PC-3 (cell line): Measurements from ENCODE around the gene WAC. TPM values are rescaled to one million over a fixed set of nuclear protein-coding genes. Genes with fewer than 3 reads are reported as not detected.

Source experiments
- ATAC-seq: fragments of 200-7000 bp; cut with Tn5 transposase; 2 replicates; pipeline ENCODE4 v1.9.1; 2020; ENCODE audit warnings: mild to moderate bottlenecking, moderate library complexity
- BruUV-seq: library from RNA; stranded (reverse); fragments of 400-500 nt; replicated peaks from 2 replicates; lab custom pipeline; 2021; lab: Mats Ljungman, UMichigan
- CTCF ChIA-PET: fragments of 300-600 bp; sonication (Branson Sonifier 250); formaldehyde crosslinking; loops from one replicate; lab custom pipeline; 2022; ENCODE audit warnings: antibody characterized with exemption; lab: Charles Lee
- POLR2A ChIA-PET: fragments of 300-600 bp; sonication (Branson Sonifier 250); formaldehyde crosslinking; loops from one replicate; lab custom pipeline; 2022; ENCODE audit warnings: antibody characterized with exemption; ENCODE audit not compliant: unreplicated experiment; lab: Charles Lee
- DNase-seq: peaks from one replicate; pipeline ENCODE4 v3.0.0-alpha.2; 2015
- H2AFZ ChIP-seq: fragments of 300-600 bp; sonication (generic); 2 replicates; pipeline ENCODE4 v1.6.0; 2016; ENCODE audit warnings: antibody characterized with exemption, low read length
- H3F3A ChIP-seq: fragments of 300-600 bp; sonication (generic); one replicate; pipeline ENCODE4 v1.6.0; 2017; ENCODE audit warnings: antibody characterized with exemption, low read length, control low read depth, mild to moderate bottlenecking; ENCODE audit not compliant: unreplicated experiment
- H3K27ac ChIP-seq: fragments of 300-600 bp; sonication (generic); 2 replicates; pipeline ENCODE4 v1.5.1; 2016; ENCODE audit warnings: mild to moderate bottlenecking, low read length
- H3K27me3 ChIP-seq: fragments of 300-600 bp; sonication (generic); 2 replicates; pipeline ENCODE4 v1.6.1; 2016; ENCODE audit warnings: low read length, mixed read lengths
- H3K36me3 ChIP-seq: fragments of 300-600 bp; sonication (generic); 2 replicates; pipeline ENCODE4 v1.6.1; 2016; ENCODE audit warnings: low read depth, mixed run types, low read length, mixed read lengths
- H3K4me1 ChIP-seq: fragments of 300-600 bp; sonication (generic); 2 replicates; pipeline ENCODE4 v1.5.1; 2016; ENCODE audit warnings: low read length; ENCODE audit not compliant: insufficient read depth
- H3K4me2 ChIP-seq: fragments of 300-600 bp; sonication (generic); 2 replicates; pipeline ENCODE4 v1.6.0; 2016; ENCODE audit warnings: low read length
- H3K4me3 ChIP-seq: fragments of 300-600 bp; sonication (generic); 2 replicates; pipeline ENCODE4 v1.5.1; 2016; ENCODE audit warnings: mild to moderate bottlenecking, low read length, mixed read lengths
- H3K79me2 ChIP-seq: fragments of 300-600 bp; sonication (generic); 2 replicates; pipeline ENCODE4 v1.6.1; 2017; ENCODE audit warnings: low read length, mixed read lengths
- H3K9ac ChIP-seq: fragments of 300-600 bp; sonication (generic); 2 replicates; pipeline ENCODE4 v1.6.0; 2016; ENCODE audit warnings: mild to moderate bottlenecking, low read length
- H3K9me2 ChIP-seq: fragments of 300-600 bp; sonication (generic); replicated peaks from 2 replicates; pipeline ENCODE4 v1.6.1; 2016; ENCODE audit warnings: mixed run types, low read length, mixed read lengths
- H3K9me3 ChIP-seq: fragments of 300-600 bp; sonication (generic); 2 replicates; pipeline ENCODE4 v1.6.1; 2016; ENCODE audit warnings: low read length, mixed read lengths
- H4K20me1 ChIP-seq: fragments of 300-600 bp; sonication (generic); 2 replicates; pipeline ENCODE4 v1.6.1; 2016; ENCODE audit warnings: low read length, mixed read lengths
- EZH2 ChIP-seq: fragments of 300-600 bp; sonication (generic); IDR thresholded peaks from one replicate; pipeline ENCODE4 v1.6.1; 2017; ENCODE audit warnings: antibody characterized with exemption, mild to moderate bottlenecking, low read length; ENCODE audit not compliant: unreplicated experiment
- EZH2phosphoT487 ChIP-seq: fragments of 300-600 bp; sonication (generic); IDR thresholded peaks from 2 replicates; pipeline ENCODE4 v1.6.1; 2018; ENCODE audit warnings: mild to moderate bottlenecking, antibody characterized with exemption, low read length, borderline replicate concordance
- intact Hi-C: fragments of 100-400 bp; cut with micrococcal nuclease; formaldehyde crosslinking; loops from 2 replicates; pipeline ENCODE4 v1.9.0; 2023
- total RNA-seq: library from RNA; depleted of rRNA; stranded (reverse); fragments of >200 nt; gene quantifications from 2 replicates; pipeline ENCODE4 v1.2.3, GENCODE V29; 2014
- TF ChIP-seq, protein P1 (sequence below): fragments of 300-600 bp; sonication (generic); conservative IDR thresholded peaks from 2 replicates; pipeline ENCODE4 v1.5.1; 2017; ENCODE audit warnings: antibody characterized with exemption, low read depth, mild to moderate bottlenecking, low read length

Gene WAC
- total RNA-seq, 1 experiment from 2014 or later = 49.2 TPM

DNA sequence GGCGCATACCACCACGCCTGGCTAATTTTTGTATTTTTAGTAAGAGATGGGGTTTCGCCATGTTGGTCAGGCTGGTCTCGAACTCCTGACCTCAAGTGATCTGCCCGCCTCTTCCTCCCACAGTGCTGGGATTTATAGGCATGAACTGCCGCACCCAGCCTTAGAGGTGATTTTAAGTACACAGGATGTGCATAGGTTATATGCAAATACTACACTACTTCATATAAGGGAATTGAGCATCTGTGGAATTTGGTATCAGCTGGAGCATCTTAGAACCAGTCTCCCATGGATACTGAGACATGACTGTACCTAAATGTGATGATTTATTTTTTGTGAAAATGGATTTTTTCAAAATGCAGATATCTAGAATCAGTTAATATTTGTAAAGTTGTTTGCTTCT, 21.1 kb downstream of the WAC start:
- Histone ChIP-seq H3K9me3 (no peaks in the 10 kb centered on the region), H4K20me1 (peaks cover 20% of the 10 kb centered on the region; the same call in 1 of the 2 replicates), H3K79me2 (peaks cover 100% of the 10 kb centered on the region), H3K27me3 (no peaks in the 10 kb centered on the region), H3K9ac (no peak overlapping the region), H3K9me2 (no peaks in the 10 kb centered on the region), H3K36me3 (peaks cover 62% of the 10 kb centered on the region), H3K4me2 (no peak overlapping the region), H2AFZ (no peak overlapping the region), H3F3A (no peaks in the 10 kb centered on the region), H3K4me3 (no peak overlapping the region), H3K4me1 (no peaks in the 10 kb centered on the region), H3K27ac (no peak overlapping the region)
- intact Hi-C loops = no loop called here
- TF ChIP-seq, protein P1, sequence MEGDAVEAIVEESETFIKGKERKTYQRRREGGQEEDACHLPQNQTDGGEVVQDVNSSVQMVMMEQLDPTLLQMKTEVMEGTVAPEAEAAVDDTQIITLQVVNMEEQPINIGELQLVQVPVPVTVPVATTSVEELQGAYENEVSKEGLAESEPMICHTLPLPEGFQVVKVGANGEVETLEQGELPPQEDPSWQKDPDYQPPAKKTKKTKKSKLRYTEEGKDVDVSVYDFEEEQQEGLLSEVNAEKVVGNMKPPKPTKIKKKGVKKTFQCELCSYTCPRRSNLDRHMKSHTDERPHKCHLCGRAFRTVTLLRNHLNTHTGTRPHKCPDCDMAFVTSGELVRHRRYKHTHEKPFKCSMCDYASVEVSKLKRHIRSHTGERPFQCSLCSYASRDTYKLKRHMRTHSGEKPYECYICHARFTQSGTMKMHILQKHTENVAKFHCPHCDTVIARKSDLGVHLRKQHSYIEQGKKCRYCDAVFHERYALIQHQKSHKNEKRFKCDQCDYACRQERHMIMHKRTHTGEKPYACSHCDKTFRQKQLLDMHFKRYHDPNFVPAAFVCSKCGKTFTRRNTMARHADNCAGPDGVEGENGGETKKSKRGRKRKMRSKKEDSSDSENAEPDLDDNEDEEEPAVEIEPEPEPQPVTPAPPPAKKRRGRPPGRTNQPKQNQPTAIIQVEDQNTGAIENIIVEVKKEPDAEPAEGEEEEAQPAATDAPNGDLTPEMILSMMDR = no peak
- no peak for TF ChIP-seq EZH2
- TF ChIP-seq EZH2phosphoT487 = no peak
- no peak for ATAC-seq
- CTCF ChIA-PET = no interaction called here
- POLR2A ChIA-PET = no interaction called here
- no peak for DNase-seq
- no TSS peak for BruUV-seq

DNA sequence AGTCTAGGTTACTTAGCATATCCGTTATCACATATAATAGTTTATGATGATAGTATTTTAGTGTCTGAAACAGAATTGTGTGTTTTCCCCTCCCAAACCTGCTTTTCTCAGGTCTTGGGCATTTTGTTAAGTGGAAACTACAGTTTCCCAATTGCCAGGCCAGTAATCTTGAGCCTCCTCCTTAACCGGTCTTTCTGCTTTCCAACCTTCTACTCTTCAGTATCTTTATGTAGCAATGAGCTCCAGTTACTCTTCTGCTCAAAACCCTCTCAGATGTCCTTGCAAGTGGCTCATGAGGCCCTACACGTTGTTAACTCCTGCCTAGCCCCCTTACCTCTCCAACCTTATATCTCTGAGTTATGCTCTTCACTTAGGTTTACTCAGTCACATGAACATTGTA, 22.0 kb downstream of the WAC start:
- Histone ChIP-seq H3K27ac (no peak overlapping the region), H3K27me3 (no peaks in the 10 kb centered on the region), H3F3A (no peaks in the 10 kb centered on the region), H3K9me3 (no peaks in the 10 kb centered on the region), H3K9me2 (no peaks in the 10 kb centered on the region), H2AFZ (no peak overlapping the region), H3K4me2 (no peak overlapping the region), H4K20me1 (peaks cover 17% of the 10 kb centered on the region; the same call in 1 of the 2 replicates), H3K79me2 (peaks cover 100% of the 10 kb centered on the region), H3K9ac (no peak overlapping the region), H3K4me3 (no peak overlapping the region), H3K4me1 (no peaks in the 10 kb centered on the region), H3K36me3 (peaks cover 55% of the 10 kb centered on the region)
- no peak for ATAC-seq
- no TSS peak for BruUV-seq
- TF ChIP-seq, protein P1 = no peak
- no peak for TF ChIP-seq EZH2phosphoT487
- TF ChIP-seq EZH2 = no peak
- no peak for DNase-seq
- ChIA-PET CTCF (no interaction called here), POLR2A (no interaction called here)
- intact Hi-C loops = no loop called here

DNA sequence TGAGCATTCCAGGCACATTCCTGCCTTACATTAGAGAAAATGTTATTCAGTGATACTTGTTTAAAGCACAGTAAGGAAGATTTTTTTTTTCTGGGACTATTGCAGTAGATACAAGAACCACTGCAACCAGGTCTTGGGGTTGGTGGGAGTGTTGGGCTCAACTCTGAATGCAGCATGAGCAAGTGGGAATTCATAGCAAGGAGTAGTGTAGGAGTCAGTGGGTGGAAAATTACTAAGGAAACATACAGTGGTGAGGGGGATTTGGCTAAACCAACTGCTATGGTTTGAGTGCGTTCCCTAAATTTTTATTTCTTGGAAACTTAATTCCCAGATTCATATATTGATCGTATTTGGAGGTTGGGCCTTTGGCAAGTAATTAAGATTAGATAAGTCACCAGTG, 22.4 kb downstream of the WAC start:
- H3K27me3 ChIP-seq = no peaks in the 10 kb centered on the region

More for the DNA sequence above, 22.4 kb downstream of the WAC start:
- H3K4me3 ChIP-seq = no peak overlapping the region
- no peaks in the 10 kb centered on the region for H3K9me3 ChIP-seq
- BruUV-seq = no TSS peak
- H3K27ac ChIP-seq = no peak overlapping the region
- H2AFZ ChIP-seq = no peak overlapping the region
- H3K9ac ChIP-seq = no peak overlapping the region
- ChIA-PET POLR2A (no interaction called here), CTCF (no interaction called here)
- no peak for DNase-seq
- H3K79me2 ChIP-seq = peaks cover 100% of the 10 kb centered on the region
- intact Hi-C loops = no loop called here
- H3F3A ChIP-seq = no peaks in the 10 kb centered on the region
- H3K4me1 ChIP-seq = no peaks in the 10 kb centered on the region
- H4K20me1 ChIP-seq = peaks cover 17% of the 10 kb centered on the region; the same call in 1 of the 2 replicates
- H3K4me2 ChIP-seq = no peak overlapping the region
- TF ChIP-seq EZH2 (no peak), EZH2phosphoT487 (no peak)
- TF ChIP-seq, protein P1 = no peak
- H3K9me2 ChIP-seq = no peaks in the 10 kb centered on the region
- no peak for ATAC-seq
- peaks cover 51% of the 10 kb centered on the region for H3K36me3 ChIP-seq
